Mesenchymal stem cell (in vitro differentiated cells and primary cell): ENCODE results near the gene GRP.

Experiments
- DNase-seq: peaks from one replicate; pipeline ENCODE4 v3.0.0-alpha.2; 2013
- H2AFZ ChIP-seq: one replicate; pipeline ENCODE4 v1.6.1; 2013; ENCODE audit warnings: low read depth, mild to moderate bottlenecking, control low read depth, inconsistent platforms, low read length, moderate library complexity
- H2AK5ac ChIP-seq: 2 replicates; pipeline ENCODE4 v1.6.1; 2013; ENCODE audit warnings: low read length, moderate library complexity, mild to moderate bottlenecking, inconsistent platforms; ENCODE audit not compliant: severe bottlenecking
- H2BK120ac ChIP-seq: one replicate; pipeline ENCODE4 v1.6.1; 2013; ENCODE audit warnings: low read depth, mild to moderate bottlenecking, inconsistent platforms, low read length, moderate library complexity
- H2BK12ac ChIP-seq, 2 experiments: one replicate each; pipeline ENCODE4 v1.6.1; 2013; ENCODE audit warnings: inconsistent platforms in 2 of 2, low read length in 2 of 2, mild to moderate bottlenecking in 2 of 2, moderate library complexity in 2 of 2, control low read depth in 1 of 2
- H2BK15ac ChIP-seq: one replicate; pipeline ENCODE4 v1.6.1; 2013; ENCODE audit warnings: mild to moderate bottlenecking, low read depth, inconsistent platforms; ENCODE audit not compliant: poor library complexity, severe bottlenecking
- H2BK5ac ChIP-seq: 2 replicates; pipeline ENCODE4 v1.6.1; 2013; ENCODE audit warnings: low read depth, mild to moderate bottlenecking, low read length, control low read depth, inconsistent platforms; ENCODE audit not compliant: poor library complexity, severe bottlenecking
- H3K14ac ChIP-seq, 2 experiments: one replicate each; pipeline ENCODE4 v1.6.1; 2013; ENCODE audit warnings: inconsistent platforms in 2 of 2, low read length in 2 of 2, control low read depth in 1 of 2, mild to moderate bottlenecking in 1 of 2, moderate library complexity in 1 of 2
- H3K18ac ChIP-seq, 2 experiments: one replicate each; pipeline ENCODE4 v1.6.1; 2013; ENCODE audit warnings: inconsistent platforms in 2 of 2, low read length in 2 of 2, control low read depth in 1 of 2, low read depth in 1 of 2, mild to moderate bottlenecking in 1 of 2
- H3K23ac ChIP-seq, 2 experiments: one replicate each; pipeline ENCODE4 v1.6.1; 2013; ENCODE audit warnings: inconsistent platforms in 2 of 2, low read length in 2 of 2, mild to moderate bottlenecking in 2 of 2, moderate library complexity in 2 of 2, control low read depth in 1 of 2
- H3K27ac ChIP-seq: 2 replicates; pipeline ENCODE4 v1.5.1; 2013; ENCODE audit warnings: mild to moderate bottlenecking, moderate library complexity, low read length, control low read depth, inconsistent platforms; ENCODE audit not compliant: poor library complexity, severe bottlenecking
- H3K27me3 ChIP-seq, 2 experiments: 2 replicates each; pipeline versions ENCODE4 v1.6.1 to v1.7.0; 2013; ENCODE audit warnings: low read length in 2 of 2, mild to moderate bottlenecking in 2 of 2, moderate library complexity in 2 of 2, control low read depth in 1 of 2, inconsistent platforms in 1 of 2; ENCODE audit not compliant: control insufficient read depth in 1 of 2, insufficient read depth in 1 of 2
- H3K36me3 ChIP-seq, 2 experiments: 2 replicates each; pipeline versions ENCODE4 v1.6.1 to v1.7.0; 2013; ENCODE audit warnings: low read length in 2 of 2, control low read depth in 1 of 2, inconsistent platforms in 1 of 2, low read depth in 1 of 2, mild to moderate bottlenecking in 1 of 2; ENCODE audit not compliant: insufficient read depth in 2 of 2, control insufficient read depth in 1 of 2
- H3K4ac ChIP-seq, 2 experiments: one replicate each; pipeline ENCODE4 v1.6.1; 2013; ENCODE audit warnings: inconsistent platforms in 2 of 2, low read length in 2 of 2, mild to moderate bottlenecking in 2 of 2, moderate library complexity in 2 of 2, control low read depth in 1 of 2, low read depth in 1 of 2
- H3K4me1 ChIP-seq: 2 replicates; pipeline ENCODE4 v1.6.1; 2013; ENCODE audit warnings: low read depth, low read length, control low read depth; ENCODE audit not compliant: control insufficient read depth, insufficient read depth
- H3K4me2 ChIP-seq: 2 replicates; pipeline ENCODE4 v1.6.1; 2013; ENCODE audit warnings: low read length, mild to moderate bottlenecking, inconsistent platforms; ENCODE audit not compliant: poor library complexity, severe bottlenecking
- H3K4me3 ChIP-seq, 2 experiments: 2 replicates each; pipeline versions ENCODE4 v1.5.1 to v1.7.0; 2013; ENCODE audit warnings: low read length in 2 of 2, mild to moderate bottlenecking in 2 of 2, control low read depth in 1 of 2, low read depth in 1 of 2; ENCODE audit not compliant: insufficient read depth in 1 of 2
- H3K79me1 ChIP-seq: replicated peaks from 2 replicates; pipeline ENCODE4 v1.6.1; 2013; ENCODE audit warnings: mild to moderate bottlenecking, control low read depth, low read length, inconsistent platforms; ENCODE audit not compliant: poor library complexity, severe bottlenecking
- H3K9ac ChIP-seq: 2 replicates; pipeline ENCODE4 v1.7.0; 2013; ENCODE audit warnings: mild to moderate bottlenecking, low read length, moderate library complexity
- H3K9me3 ChIP-seq: 2 replicates; pipeline ENCODE4 v1.7.0; 2013; ENCODE audit warnings: mild to moderate bottlenecking, low read length; ENCODE audit not compliant: control insufficient read depth
- H4K8ac ChIP-seq: one replicate; pipeline ENCODE4 v1.6.1; 2013; ENCODE audit warnings: inconsistent platforms, mild to moderate bottlenecking, low read length, moderate library complexity
- H4K91ac ChIP-seq: one replicate; pipeline ENCODE4 v1.6.1; 2013; ENCODE audit warnings: mild to moderate bottlenecking, low read length, inconsistent platforms
- WGBS: methylation state at CpG from one replicate; pipeline ENCODE4 v1.1.7; 2013; ENCODE audit warnings: mixed read lengths; 5-methylcytosine and 5-hydroxymethylcytosine counted together

GRP gene

GRCh38 chr18:59182673-59183072 is 37.3 kb upstream of the GRP start:
- WGBS = no CpG with 5 or more reads among the region's 1 CpG
- Histone ChIP-seq H4K8ac (no peak overlapping the region), H2BK15ac (no peak overlapping the region), H2BK5ac (no peak overlapping the region), H3K27ac (no peak overlapping the region), H3K9ac (no peak overlapping the region), H3K4ac (no peak overlapping the region), H3K4me2 (no peak overlapping the region), H2AFZ (no peak overlapping the region), H4K91ac (no peak overlapping the region), H2BK120ac (no peak overlapping the region), H3K4me1 (no peaks in the 10 kb centered on the region), H3K14ac (no peak overlapping the region), H3K36me3 (no peaks in the 10 kb centered on the region), H2BK12ac (no peak overlapping the region), H3K23ac (no peak overlapping the region), H3K4me3 (no peak overlapping the region), H2AK5ac (no peak overlapping the region), H3K9me3 (peaks cover 10% of the 10 kb centered on the region), H3K79me1 (no peaks in the 10 kb centered on the region), H3K27me3 (peaks cover 7 to 8% of the 10 kb centered on the region in 2 experiments), H3K18ac (no peak overlapping the region)
- no peak for DNase-seq

DNA sequence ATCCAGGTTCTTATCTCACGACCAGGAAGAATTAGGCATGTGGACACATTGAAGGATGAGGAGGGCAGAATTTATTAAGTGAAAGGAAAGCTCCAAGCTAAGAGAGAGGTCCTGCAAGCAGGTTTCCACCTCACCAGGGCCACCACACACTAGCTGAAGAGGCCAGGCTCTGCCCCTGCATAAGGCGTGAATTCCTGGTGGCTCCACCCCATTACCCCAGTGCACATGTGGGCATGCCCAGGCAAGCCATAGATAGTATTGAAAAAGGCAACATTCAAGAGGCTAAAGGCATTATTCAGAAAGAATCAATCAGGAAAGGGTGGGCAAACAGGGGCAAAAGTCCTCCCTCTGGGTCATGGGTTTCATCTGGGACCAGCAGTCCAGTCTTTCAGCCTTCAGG is 30.9 kb upstream of the GRP start:
- Histone ChIP-seq H3K23ac (no peak overlapping the region), H2AK5ac (no peak overlapping the region), H3K4me3 (no peak overlapping the region), H2BK12ac (no peak overlapping the region), H3K4me1 (peaks cover 2% of the 10 kb centered on the region), H3K4me2 (no peak overlapping the region), H2AFZ (peak overlapping the region; percentile 10), H2BK5ac (no peak overlapping the region), H4K8ac (peak overlapping the region; percentile 12), H2BK15ac (no peak overlapping the region), H3K36me3 (no peaks in the 10 kb centered on the region), H3K79me1 (no peaks in the 10 kb centered on the region), H2BK120ac (no peak overlapping the region), H3K9me3 (peaks cover 20% of the 10 kb centered on the region), H3K9ac (no peak overlapping the region), H3K27ac (no peak overlapping the region), H3K18ac (no peak overlapping the region), H4K91ac (no peak overlapping the region), H3K27me3 (peaks cover 3 to 5% of the 10 kb centered on the region in 2 experiments), H3K14ac (no peak overlapping the region), H3K4ac (no peak overlapping the region)
- 94% methylated on average over 2 of the region's 2 CpGs for WGBS
- DNase-seq = no peak

GRCh38 chr18:59189746-59190145 is 30.2 kb upstream of the GRP start:
- 90% methylated on average over 1 of the region's 1 CpG for WGBS
- Histone ChIP-seq H3K9me3 (peaks cover 20% of the 10 kb centered on the region), H3K4me1 (peaks cover 2% of the 10 kb centered on the region)

GRCh38 chr18:59196161-59196725 is 23.7 kb upstream of the GRP start:
- Histone ChIP-seq H2BK120ac (no peak overlapping the region), H2AFZ (no peak overlapping the region), H3K18ac (no peak overlapping the region), H3K23ac (no peak overlapping the region), H3K4me1 (no peaks in the 10 kb centered on the region), H3K9me3 (no peaks in the 10 kb centered on the region), H3K36me3 (no peaks in the 10 kb centered on the region), H2BK15ac (no peak overlapping the region), H3K9ac (no peak overlapping the region), H3K14ac (no peak overlapping the region), H3K79me1 (no peaks in the 10 kb centered on the region), H3K27ac (no peak overlapping the region), H3K4me2 (no peak overlapping the region), H4K91ac (no peak overlapping the region), H3K4me3 (no peak overlapping the region), H2AK5ac (no peak overlapping the region), H3K27me3 (peaks cover 28 to 37% of the 10 kb centered on the region in 2 experiments), H2BK5ac (no peak overlapping the region), H3K4ac (no peak overlapping the region), H2BK12ac (no peak overlapping the region), H4K8ac (no peak overlapping the region)
- DNase-seq = no peak
- 74% methylated on average over 3 of the region's 4 CpGs for WGBS

More at GRCh38 chr18:59189746-59190145, 30.2 kb upstream of the GRP start:
- H4K8ac ChIP-seq = no peak overlapping the region
- H2BK12ac ChIP-seq = no peak overlapping the region
- no peak overlapping the region for H2BK120ac ChIP-seq
- no peak overlapping the region for H3K23ac ChIP-seq
- H3K36me3 ChIP-seq = no peaks in the 10 kb centered on the region
- no peak overlapping the region for H2AK5ac ChIP-seq
- no peak overlapping the region for H4K91ac ChIP-seq
- no peak overlapping the region for H3K18ac ChIP-seq
- no peaks in the 10 kb centered on the region for H3K79me1 ChIP-seq
- no peak overlapping the region for H3K9ac ChIP-seq
- no peak overlapping the region for H3K27ac ChIP-seq
- no peak overlapping the region for H2BK5ac ChIP-seq
- H3K14ac ChIP-seq = no peak overlapping the region
- H3K4me3 ChIP-seq = no peak overlapping the region
- H3K27me3 ChIP-seq = peaks cover 5% of the 10 kb centered on the region in 2 experiments
- no peak for DNase-seq
- no peak overlapping the region for H3K4ac ChIP-seq
- no peak overlapping the region for H3K4me2 ChIP-seq
- H2BK15ac ChIP-seq = no peak overlapping the region
- H2AFZ ChIP-seq = no peak overlapping the region
